ENCODE data around the gene CDR2L.

Gene CDR2L

DNA sequence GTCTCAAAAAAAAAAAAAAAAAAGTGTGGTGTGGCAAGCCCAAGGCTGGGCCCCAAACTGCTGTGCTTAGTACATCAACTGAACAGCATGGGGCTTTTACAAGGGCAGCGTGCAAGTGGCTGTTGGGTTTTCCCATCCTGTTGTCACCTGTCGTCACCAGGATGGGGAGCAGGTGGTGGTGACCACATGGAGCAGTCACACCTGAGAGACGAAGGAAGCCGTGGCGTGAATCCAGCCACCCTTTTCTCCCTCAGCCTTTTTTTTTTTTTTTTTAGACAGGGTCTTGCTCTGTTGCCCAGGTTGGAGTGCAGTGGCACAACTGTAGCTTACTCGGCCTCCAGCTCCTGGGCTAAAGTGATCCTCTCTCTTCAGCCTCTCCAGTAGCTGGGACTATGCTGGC, 20.9 kb downstream of the CDR2L start:
- TF ChIP-seq FOXP2 (optimal IDR thresholded peaks at IDR 0.05; ENCODE audit: borderline replicate concordance, extremely low read depth, extremely low read length, insufficient read depth) = no peak
- TF ChIP-seq TAF1 (IDR thresholded peaks at IDR 0.05; ENCODE audit: borderline replicate concordance, insufficient read depth, low read length) = no peak
- TF ChIP-seq, protein P1, sequence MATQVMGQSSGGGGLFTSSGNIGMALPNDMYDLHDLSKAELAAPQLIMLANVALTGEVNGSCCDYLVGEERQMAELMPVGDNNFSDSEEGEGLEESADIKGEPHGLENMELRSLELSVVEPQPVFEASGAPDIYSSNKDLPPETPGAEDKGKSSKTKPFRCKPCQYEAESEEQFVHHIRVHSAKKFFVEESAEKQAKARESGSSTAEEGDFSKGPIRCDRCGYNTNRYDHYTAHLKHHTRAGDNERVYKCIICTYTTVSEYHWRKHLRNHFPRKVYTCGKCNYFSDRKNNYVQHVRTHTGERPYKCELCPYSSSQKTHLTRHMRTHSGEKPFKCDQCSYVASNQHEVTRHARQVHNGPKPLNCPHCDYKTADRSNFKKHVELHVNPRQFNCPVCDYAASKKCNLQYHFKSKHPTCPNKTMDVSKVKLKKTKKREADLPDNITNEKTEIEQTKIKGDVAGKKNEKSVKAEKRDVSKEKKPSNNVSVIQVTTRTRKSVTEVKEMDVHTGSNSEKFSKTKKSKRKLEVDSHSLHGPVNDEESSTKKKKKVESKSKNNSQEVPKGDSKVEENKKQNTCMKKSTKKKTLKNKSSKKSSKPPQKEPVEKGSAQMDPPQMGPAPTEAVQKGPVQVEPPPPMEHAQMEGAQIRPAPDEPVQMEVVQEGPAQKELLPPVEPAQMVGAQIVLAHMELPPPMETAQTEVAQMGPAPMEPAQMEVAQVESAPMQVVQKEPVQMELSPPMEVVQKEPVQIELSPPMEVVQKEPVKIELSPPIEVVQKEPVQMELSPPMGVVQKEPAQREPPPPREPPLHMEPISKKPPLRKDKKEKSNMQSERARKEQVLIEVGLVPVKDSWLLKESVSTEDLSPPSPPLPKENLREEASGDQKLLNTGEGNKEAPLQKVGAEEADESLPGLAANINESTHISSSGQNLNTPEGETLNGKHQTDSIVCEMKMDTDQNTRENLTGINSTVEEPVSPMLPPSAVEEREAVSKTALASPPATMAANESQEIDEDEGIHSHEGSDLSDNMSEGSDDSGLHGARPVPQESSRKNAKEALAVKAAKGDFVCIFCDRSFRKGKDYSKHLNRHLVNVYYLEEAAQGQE (IDR thresholded peaks at IDR 0.05; ENCODE audit: insufficient read depth in 1 of 2, low read depth in 2 of 2, low read length in 2 of 2) = no peak
- no peak for TF ChIP-seq POLR2AphosphoS5 (IDR thresholded peaks at IDR 0.05; ENCODE audit: low read depth, low read length)
- TF ChIP-seq SIN3A (IDR thresholded peaks at IDR 0.05; ENCODE audit: borderline replicate concordance, insufficient read depth, low read length) = no peak

- TF ChIP-seq, protein P1 (IDR thresholded peaks at IDR 0.05; ENCODE audit: insufficient read depth in 1 of 2, low read depth in 2 of 2, low read length in 2 of 2) = no peak
- TF ChIP-seq FOXP2 (optimal IDR thresholded peaks at IDR 0.05; ENCODE audit: borderline replicate concordance, extremely low read depth, extremely low read length, insufficient read depth) = no peak
- TF ChIP-seq SIN3A (IDR thresholded peaks at IDR 0.05; ENCODE audit: borderline replicate concordance, insufficient read depth, low read length) = no peak
- TF ChIP-seq POLR2AphosphoS5 (IDR thresholded peaks at IDR 0.05; ENCODE audit: low read depth, low read length) = no peak
- no peak for TF ChIP-seq TAF1 (IDR thresholded peaks at IDR 0.05; ENCODE audit: borderline replicate concordance, insufficient read depth, low read length)
Observed at GRCh38 chr17:75009139-75009724, 21.8 kb downstream of the CDR2L start.

DNA sequence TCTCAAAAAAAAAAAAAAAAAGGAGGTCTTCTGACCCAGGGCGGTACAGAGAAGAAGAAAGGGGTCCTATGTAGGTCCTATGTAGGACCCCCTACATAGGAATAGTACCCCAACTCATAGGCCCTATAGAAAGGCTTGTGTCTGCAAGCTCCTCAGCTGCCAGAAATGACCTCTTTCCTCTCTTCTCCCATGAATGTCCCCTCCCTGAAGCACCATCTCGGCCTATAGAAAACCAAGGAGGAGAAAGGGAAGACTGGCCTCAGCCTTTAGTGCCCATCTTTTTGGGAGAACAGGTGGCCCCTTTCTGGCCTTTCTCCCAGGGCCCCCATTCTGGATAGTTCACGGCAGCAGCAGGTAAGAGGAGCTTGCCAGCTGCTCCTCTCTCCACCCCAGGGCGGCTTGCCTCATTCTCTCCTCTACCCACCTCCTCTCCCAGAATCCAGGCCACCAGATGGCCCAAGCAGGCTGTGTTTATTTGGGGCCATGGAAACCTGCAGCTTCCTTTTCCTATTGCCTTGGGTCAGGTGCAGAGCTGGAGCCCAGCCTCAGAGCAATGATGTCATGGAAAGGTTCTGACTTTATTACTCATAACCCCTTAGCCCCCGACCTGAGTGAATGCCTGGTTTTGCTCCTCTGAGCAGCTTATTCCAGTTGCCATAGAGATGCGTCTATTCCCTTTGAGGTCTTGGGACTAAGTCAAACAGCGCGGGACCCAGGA, 23.4 kb downstream of the CDR2L start:
- TF ChIP-seq, protein P1 (IDR thresholded peaks at IDR 0.05; ENCODE audit: insufficient read depth in 1 of 2, low read depth in 2 of 2, low read length in 2 of 2) = no peak
- no peak for TF ChIP-seq POLR2AphosphoS5 (IDR thresholded peaks at IDR 0.05; ENCODE audit: low read depth, low read length)
- no peak for TF ChIP-seq FOXP2 (optimal IDR thresholded peaks at IDR 0.05; ENCODE audit: borderline replicate concordance, extremely low read depth, extremely low read length, insufficient read depth)
- TF ChIP-seq TAF1 (IDR thresholded peaks at IDR 0.05; ENCODE audit: borderline replicate concordance, insufficient read depth, low read length) = no peak
- no peak for TF ChIP-seq SIN3A (IDR thresholded peaks at IDR 0.05; ENCODE audit: borderline replicate concordance, insufficient read depth, low read length)

DNA sequence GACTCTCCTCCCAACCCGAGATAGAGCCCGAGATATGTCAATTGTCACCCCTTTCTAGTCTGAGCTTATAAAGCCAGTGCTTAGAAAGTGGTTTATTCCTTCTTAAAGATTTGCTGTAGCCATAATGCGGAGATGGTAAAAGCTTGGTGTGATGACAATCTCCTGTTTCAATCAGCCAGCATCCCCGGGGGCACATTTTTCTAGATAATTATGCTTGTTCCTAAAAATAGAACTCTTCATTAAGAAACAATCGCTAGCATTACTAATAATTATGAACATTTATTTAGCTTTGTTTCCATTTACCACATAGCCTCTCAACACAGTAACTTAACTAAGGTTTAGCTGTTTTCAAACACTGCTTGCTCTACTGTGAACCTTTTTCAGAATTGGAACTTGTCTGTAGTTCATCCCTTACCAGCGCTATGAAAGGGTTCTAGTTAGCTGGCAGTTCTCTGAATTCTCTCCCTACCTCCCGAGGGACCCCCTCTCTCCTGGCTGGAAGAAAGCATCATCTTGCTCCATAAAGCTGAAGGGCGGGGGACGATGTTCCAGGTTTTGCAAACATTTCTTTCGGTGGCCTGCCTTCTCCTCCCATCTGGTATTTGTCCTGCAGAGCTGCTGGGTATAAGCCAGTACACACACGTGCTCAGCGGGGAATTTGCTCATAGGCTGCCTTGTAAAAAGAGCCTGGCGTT, 24.1 kb downstream of the CDR2L start:
- TF ChIP-seq, protein P1 (IDR thresholded peaks at IDR 0.05; ENCODE audit: insufficient read depth in 1 of 2, low read depth in 2 of 2, low read length in 2 of 2) = no peak
- TF ChIP-seq TAF1 (IDR thresholded peaks at IDR 0.05; ENCODE audit: borderline replicate concordance, insufficient read depth, low read length) (no peak), SIN3A (IDR thresholded peaks at IDR 0.05; ENCODE audit: borderline replicate concordance, insufficient read depth, low read length) (no peak), FOXP2 (optimal IDR thresholded peaks at IDR 0.05; ENCODE audit: borderline replicate concordance, extremely low read depth, extremely low read length, insufficient read depth) (no peak), POLR2AphosphoS5 (IDR thresholded peaks at IDR 0.05; ENCODE audit: low read depth, low read length) (no peak)

Measured in PFSK-1 (cell line).